HUES48 (cell line): Measurements from ENCODE around the gene NHEJ1.

Experiments
- H3K27ac ChIP-seq: one replicate; pipeline ENCODE4 v1.7.0; 2013; ENCODE audit warnings: low read depth, low read length, inconsistent platforms
- H3K27me3 ChIP-seq: 2 replicates; pipeline ENCODE4 v1.6.1; 2013; ENCODE audit warnings: mild to moderate bottlenecking, low read length; ENCODE audit not compliant: control insufficient read depth, insufficient read depth
- H3K36me3 ChIP-seq: 2 replicates; pipeline ENCODE4 v1.6.1; 2013; ENCODE audit warnings: low read length; ENCODE audit not compliant: control insufficient read depth, insufficient read depth
- H3K4me1 ChIP-seq: 2 replicates; pipeline ENCODE4 v1.6.1; 2013; ENCODE audit warnings: mild to moderate bottlenecking, low read length; ENCODE audit not compliant: control insufficient read depth, insufficient read depth
- H3K4me3 ChIP-seq: 2 replicates; pipeline ENCODE4 v1.5.1; 2013; ENCODE audit warnings: mild to moderate bottlenecking, low read depth, low read length
- H3K9ac ChIP-seq: 2 replicates; pipeline ENCODE4 v1.6.1; 2013; ENCODE audit warnings: mild to moderate bottlenecking, low read depth, low read length, moderate library complexity
- H3K9me3 ChIP-seq: 2 replicates; pipeline ENCODE4 v1.6.1; 2013; ENCODE audit warnings: low read length; ENCODE audit not compliant: control insufficient read depth, insufficient read depth

Gene NHEJ1

GRCh38 chr2:219179601-219180465 is 19.2 kb upstream of the NHEJ1 start:
- no peaks in the 10 kb centered on the region for H3K27me3 ChIP-seq
- peaks cover 49% of the 10 kb centered on the region for H3K36me3 ChIP-seq
- peaks cover 11% of the 10 kb centered on the region for H3K4me1 ChIP-seq
- H3K9me3 ChIP-seq, result no peaks in the 10 kb centered on the region
- H3K27ac ChIP-seq, result no peak overlapping the region
- no peak overlapping the region for H3K9ac ChIP-seq
- H3K4me3 ChIP-seq, result no peak overlapping the region

- H3K9me3 ChIP-seq, result no peaks in the 10 kb centered on the region
- H3K36me3 ChIP-seq, result peaks cover 53% of the 10 kb centered on the region
- H3K27ac ChIP-seq, result peak overlapping the region; percentile 54
- peaks cover 11% of the 10 kb centered on the region for H3K4me1 ChIP-seq
- no peaks in the 10 kb centered on the region for H3K27me3 ChIP-seq
- no peak overlapping the region for H3K9ac ChIP-seq
- peak overlapping the region; percentile 100 for H3K4me3 ChIP-seq
Measured at GRCh38 chr2:219178377-219179175, 18.0 kb upstream of the NHEJ1 start.

- no peaks in the 10 kb centered on the region for H3K9me3 ChIP-seq
- H3K4me1 ChIP-seq, result peaks cover 11% of the 10 kb centered on the region
- no peaks in the 10 kb centered on the region for H3K27me3 ChIP-seq
- peak within 1 kb of the TSS; percentile 69 for H3K9ac ChIP-seq
- H3K27ac ChIP-seq, result peak within 1 kb of the TSS; percentile 92
- H3K36me3 ChIP-seq, result peaks cover 51% of the 10 kb centered on the region
- H3K4me3 ChIP-seq, result peak within 1 kb of the TSS; percentile 100
Measured at GRCh38 chr2:219177552-219178376, 17.1 kb upstream of the NHEJ1 start, which contains the start of gene RETREG2. RETREG2 (plus strand) TSS chr2:219178275; CDS start chr2:219178353, 78 bp downstream.

GRCh38 chr2:219176818-219177551 is 16.4 kb upstream of the NHEJ1 start, which contains the start of gene CNPPD1:
CNPPD1 (minus strand) TSS chr2:219176925; CDS start chr2:219176828, 97 bp downstream.
- peak within 1 kb of the TSS; percentile 92 for H3K27ac ChIP-seq
- no peaks in the 10 kb centered on the region for H3K27me3 ChIP-seq
- peaks cover 11% of the 10 kb centered on the region for H3K4me1 ChIP-seq
- peak within 1 kb of the TSS; percentile 100 for H3K4me3 ChIP-seq
- H3K9ac ChIP-seq, result peak within 1 kb of the TSS; percentile 69
- H3K9me3 ChIP-seq, result no peaks in the 10 kb centered on the region
- H3K36me3 ChIP-seq, result peaks cover 45% of the 10 kb centered on the region

GRCh38 chr2:219175928-219176817 is 15.6 kb upstream of the NHEJ1 start:
- Histone ChIP-seq H3K4me1 (peaks cover 11% of the 10 kb centered on the region), H3K9me3 (no peaks in the 10 kb centered on the region), H3K4me3 (peak overlapping the region; percentile 100), H3K27me3 (no peaks in the 10 kb centered on the region), H3K9ac (peak overlapping the region; percentile 12; the same call in 1 of the 2 replicates), H3K27ac (peak overlapping the region; percentile 92), H3K36me3 (peaks cover 37% of the 10 kb centered on the region)

GRCh38 chr2:219175486-219175885 is 14.9 kb upstream of the NHEJ1 start:
- H3K4me1 ChIP-seq, result peaks cover 11% of the 10 kb centered on the region
- no peaks in the 10 kb centered on the region for H3K27me3 ChIP-seq
- H3K27ac ChIP-seq, result no peak overlapping the region
- H3K4me3 ChIP-seq, result peak overlapping the region; percentile 100; the same call in 1 of the 2 replicates
- no peak overlapping the region for H3K9ac ChIP-seq
- no peaks in the 10 kb centered on the region for H3K9me3 ChIP-seq
- H3K36me3 ChIP-seq, result peaks cover 30% of the 10 kb centered on the region

GRCh38 chr2:219174801-219175200 is 14.2 kb upstream of the NHEJ1 start:
- no peak overlapping the region for H3K4me3 ChIP-seq
- no peak overlapping the region for H3K27ac ChIP-seq
- H3K36me3 ChIP-seq, result peaks cover 24% of the 10 kb centered on the region
- H3K27me3 ChIP-seq, result no peaks in the 10 kb centered on the region
- H3K9me3 ChIP-seq, result no peaks in the 10 kb centered on the region
- H3K9ac ChIP-seq, result no peak overlapping the region
- H3K4me1 ChIP-seq, result peaks cover 11% of the 10 kb centered on the region

- Histone ChIP-seq H3K27me3 (no peaks in the 10 kb centered on the region), H3K4me3 (no peak overlapping the region), H3K36me3 (peaks cover 22% of the 10 kb centered on the region), H3K4me1 (peaks cover 11% of the 10 kb centered on the region), H3K27ac (no peak overlapping the region), H3K9ac (no peak overlapping the region), H3K9me3 (no peaks in the 10 kb centered on the region)
Measured at GRCh38 chr2:219174146-219174545, 13.5 kb upstream of the NHEJ1 start.

GRCh38 chr2:219173176-219173575 is 12.6 kb upstream of the NHEJ1 start:
- no peak overlapping the region for H3K9ac ChIP-seq
- peaks cover 6% of the 10 kb centered on the region for H3K4me1 ChIP-seq
- H3K9me3 ChIP-seq, result no peaks in the 10 kb centered on the region
- peaks cover 22% of the 10 kb centered on the region for H3K36me3 ChIP-seq
- H3K27ac ChIP-seq, result no peak overlapping the region
- H3K27me3 ChIP-seq, result no peaks in the 10 kb centered on the region
- no peak overlapping the region for H3K4me3 ChIP-seq
